Endothelial cell of umbilical vein (primary cell): ENCODE measurements around the gene COL18A1. TPM values are rescaled to one million over a fixed set of nuclear protein-coding genes. Genes with fewer than 3 reads are reported as not detected.

Source experiments
- BruUV-seq: library from RNA; stranded (reverse); fragments of 400-500 nt; replicated peaks from 2 replicates; lab custom pipeline; 2021; lab: Mats Ljungman, UMichigan
- CTCF ChIA-PET: fragments of 300-600, 350-600 bp; sonication (Branson Sonifier 250); formaldehyde crosslinking; loops from one replicate; lab custom pipeline; 2021; ENCODE audit warnings: antibody characterized with exemption, inconsistent platforms; lab: Charles Lee
- POLR2A ChIA-PET: fragments of 300-600, 350-600 bp; sonication (Branson Sonifier 250); formaldehyde crosslinking; loops from one replicate; lab custom pipeline; 2021; ENCODE audit warnings: antibody characterized with exemption, inconsistent platforms; lab: Charles Lee
- DNase-seq: peaks from one replicate; pipeline ENCODE4 v3.0.0-alpha.2; 2011; ENCODE audit warnings: low read depth, low spot score
- FAIRE-seq: peaks from 2 replicates; lab custom pipeline; 2011; peaks lifted over from hg19 to GRCh38; lab: Jason Lieb, UNC
- H2AFZ ChIP-seq: 2 replicates; pipeline ENCODE4 v1.6.0; 2012; ENCODE audit warnings: low read depth, low read length, control low read depth, inconsistent platforms
- H3K27ac ChIP-seq: 2 replicates; pipeline ENCODE4 v1.5.1; 2011; ENCODE audit warnings: low read depth, mild to moderate bottlenecking, control low read depth, low read length, moderate library complexity; ENCODE audit not compliant: insufficient read depth
- H3K27me3 ChIP-seq, 2 experiments: 2 replicates each; pipeline versions ENCODE4 v1.6.0 to v1.6.1; 2011; ENCODE audit warnings: low read length in 2 of 2, mixed read lengths in 1 of 2; ENCODE audit not compliant: control insufficient read depth in 2 of 2, insufficient read depth in 2 of 2
- H3K36me3 ChIP-seq, 2 experiments: 2 replicates in 1 of 2; 3 replicates in 1 of 2; pipeline ENCODE4 v1.5.1; 2011; ENCODE audit warnings: low read length in 2 of 2, mild to moderate bottlenecking in 1 of 2, moderate library complexity in 1 of 2; ENCODE audit not compliant: control insufficient read depth in 2 of 2, insufficient read depth in 2 of 2; ENCODE audit errors: extremely low read depth in 1 of 2
- H3K4me1 ChIP-seq: 3 replicates; pipeline ENCODE4 v1.5.1; 2011; ENCODE audit warnings: mild to moderate bottlenecking, low read length; ENCODE audit not compliant: control insufficient read depth, insufficient read depth; ENCODE audit errors: extremely low read depth
- H3K4me2 ChIP-seq: 2 replicates; pipeline ENCODE4 v1.6.1; 2011; ENCODE audit warnings: low read length, control low read depth, mixed read lengths; ENCODE audit not compliant: insufficient read depth
- H3K4me3 ChIP-seq, 3 experiments: fragments of 200-600 bp in 1 of 3; sonication (generic), shearing (Covaris generic) in 1 of 3; replicated peaks in 1 of 3; 2 replicates each; pipeline ENCODE4 v1.5.1; 2011 to 2016; ENCODE audit warnings: control low read depth in 3 of 3, low read length in 3 of 3, mild to moderate bottlenecking in 2 of 3, inconsistent platforms in 1 of 3, low read depth in 1 of 3, moderate library complexity in 1 of 3; ENCODE audit not compliant: insufficient read depth in 1 of 3
- H3K79me2 ChIP-seq: 2 replicates; pipeline ENCODE4 v1.6.0; 2012; ENCODE audit warnings: low read length, inconsistent platforms; ENCODE audit not compliant: control insufficient read depth, insufficient read depth
- H3K9ac ChIP-seq: replicated peaks from 2 replicates; pipeline ENCODE3; 2011; ENCODE audit warnings: low read length, control low read depth; ENCODE audit not compliant: insufficient read depth; ENCODE audit errors: extremely low read depth
- H3K9me1 ChIP-seq: replicated peaks from 3 replicates; pipeline ENCODE4 v1.6.0; 2011; ENCODE audit warnings: mild to moderate bottlenecking, low read length; ENCODE audit not compliant: control insufficient read depth, insufficient read depth; ENCODE audit errors: extremely low read depth
- H3K9me3 ChIP-seq: replicated peaks from 2 replicates; pipeline ENCODE4 v1.5.1; 2012; ENCODE audit warnings: low read length, inconsistent platforms; ENCODE audit not compliant: control insufficient read depth, insufficient read depth
- H4K20me1 ChIP-seq: replicated peaks from 2 replicates; pipeline ENCODE3; 2011; ENCODE audit warnings: mild to moderate bottlenecking, low read length; ENCODE audit not compliant: control insufficient read depth, insufficient read depth; ENCODE audit errors: extremely low read depth
- CTCF ChIP-seq, 2 donors: IDR thresholded peaks; 1 replicate in 1 of 2; 2 replicates in 1 of 2; pipeline ENCODE4 v1.5.1; 2011; ENCODE audit warnings: low read length in 2 of 2, mild to moderate bottlenecking in 2 of 2, moderate library complexity in 2 of 2, control low read depth in 1 of 2, inconsistent platforms in 1 of 2, low read depth in 1 of 2; ENCODE audit not compliant: insufficient read depth in 1 of 2; ENCODE audit errors: extremely low read depth in 1 of 2
- EZH2 ChIP-seq: IDR thresholded peaks from 2 replicates; pipeline ENCODE4 v1.6.1; 2012; ENCODE audit warnings: borderline replicate concordance, low read depth, mild to moderate bottlenecking, moderate library complexity, low read length, inconsistent platforms; ENCODE audit not compliant: severe bottlenecking
- FOS ChIP-seq: IDR thresholded peaks from 2 replicates; pipeline ENCODE4 v1.6.1; 2011; ENCODE audit warnings: mild to moderate bottlenecking, low read length, moderate library complexity, borderline replicate concordance; ENCODE audit not compliant: insufficient read depth
- GATA2 ChIP-seq: IDR thresholded peaks from 2 replicates; pipeline ENCODE4 v1.7.0; 2011; ENCODE audit warnings: low read depth, mild to moderate bottlenecking, moderate library complexity, mixed read lengths, low read length; ENCODE audit not compliant: insufficient read length, insufficient read depth
- JUN ChIP-seq: IDR thresholded peaks from 2 replicates; pipeline ENCODE4 v1.6.1; 2011; ENCODE audit warnings: borderline replicate concordance, low read depth; ENCODE audit not compliant: insufficient read length, insufficient read depth
- MAX ChIP-seq: IDR thresholded peaks from 2 replicates; pipeline ENCODE4 v1.6.1; 2011; ENCODE audit not compliant: insufficient read depth, insufficient read length
- MYC ChIP-seq: IDR thresholded peaks from one replicate; pipeline ENCODE4 v1.6.1; 2011; ENCODE audit warnings: mild to moderate bottlenecking, low read depth, low read length
- POLR2A ChIP-seq: IDR thresholded peaks from 2 replicates; pipeline ENCODE4 v1.6.1; 2012; ENCODE audit warnings: low read depth, mild to moderate bottlenecking, control low read depth, low read length
- POLR2AphosphoS5 ChIP-seq: IDR thresholded peaks from 2 replicates; pipeline ENCODE4 v1.6.1; 2012; ENCODE audit warnings: low read depth, mild to moderate bottlenecking, control low read depth, low read length, moderate library complexity; ENCODE audit not compliant: insufficient read depth
- dilution Hi-C: fragments of 300-500 bp; cut with MboI; formaldehyde crosslinking; loops from one replicate; pipeline ENCODE4 v1.15.0; 2019; ENCODE audit warnings: low sequenced_read_pairs; ENCODE audit not compliant: extremely low pct_ligation_motif_present
- intact Hi-C: fragments of 100-400 bp; cut with micrococcal nuclease; formaldehyde crosslinking; loops from one replicate; pipeline ENCODE4 v1.10.0; 2022
- polyA plus RNA-seq, 4 experiments: library from polyadenylated mRNA; depleted of rRNA in 3 of 4; stranded (reverse) in 3 of 4; unstranded in 1 of 4; fragments of >200 nt; gene quantifications; 2 replicates each; pipeline versions ENCODE4 v1.2.1 to v1.2.3, GENCODE V29; 2011 to 2012; ENCODE audit warnings: missing spikeins in 1 of 4
- total RNA-seq: library from RNA; stranded (reverse); gene quantifications from 2 replicates; pipeline ENCODE4 v1.2.3, GENCODE V29; 2021

COL18A1 gene
- total and polyA plus RNA-seq, 2 donors (not counting 3 experiments of a cell fraction or from before 2014, with no cell fraction given) = 198 to 252 TPM

- no peaks in the 10 kb centered on the region for H3K27me3 ChIP-seq
- H3K9me1 ChIP-seq = no peaks in the 10 kb centered on the region
- H3K27ac ChIP-seq = no peak overlapping the region
- no peak overlapping the region for H3K4me2 ChIP-seq
- peaks cover 31% of the 10 kb centered on the region for H3K4me1 ChIP-seq
- dilution Hi-C loops = no loop called here
- H4K20me1 ChIP-seq = no peaks in the 10 kb centered on the region
- no peak overlapping the region for H3K9ac ChIP-seq
- H3K9me3 ChIP-seq = no peaks in the 10 kb centered on the region
- peaks cover 63% of the 10 kb centered on the region for H3K79me2 ChIP-seq
- H3K4me3 ChIP-seq = no peak overlapping the region
- peaks cover 0 to 2% of the 10 kb centered on the region in 2 experiments for H3K36me3 ChIP-seq
- no TSS peak for BruUV-seq
- H2AFZ ChIP-seq = no peak overlapping the region
- TF ChIP-seq GATA2 = no peak
- no peak for TF ChIP-seq POLR2AphosphoS5
- no peak for TF ChIP-seq JUN
- TF ChIP-seq MYC = no peak
- TF ChIP-seq POLR2A = no peak
- TF ChIP-seq FOS = no peak
- no peak for TF ChIP-seq CTCF (IDR thresholded peaks at IDR 0.05; ENCODE audit: extremely low read depth in 1 of 2, insufficient read depth in 1 of 2, low read depth in 1 of 2, low read length in 2 of 2)
- TF ChIP-seq EZH2 = no peak
- no peak for TF ChIP-seq MAX
- ChIA-PET POLR2A (no interaction called here), CTCF (interaction anchor here (1.3 kb wide), 1 partner anchor 18 kb away, joined by 4 read pairs; no protein-coding TSS in a partner anchor)
- FAIRE-seq = no peak
- intact Hi-C loops = loop anchor here (10.0 kb wide), 1 partner anchor 63 kb away; no protein-coding TSS in a partner anchor
- no peak for DNase-seq
Measured at GRCh38 chr21:45537746-45538291, 132.9 kb downstream of the COL18A1 start.
